Hematopoietic multipotent progenitor cell treated with erythropoietin and hydrocortisone succinate and interleukin-3 and kit ligand, for 8 days (in vitro differentiated cells): Measurements from ENCODE around the gene PCED1B.
"Not testable (repeated sequence)": the region's sequence is repeated elsewhere in the genome, so short reads cannot be mapped to it uniquely, and the experiment has no call there.

ENCODE experiments used
- DNase-seq: peaks from one replicate; pipeline ENCODE4 v3.0.0-alpha.2; 2015

The PCED1B gene

GRCh38 chr12:47091009-47091408 is 11.6 kb downstream of the PCED1B start:
- DNase-seq: no peak

GRCh38 chr12:47094804-47095203 is 15.4 kb downstream of the PCED1B start:
- DNase-seq: no peak

- DNase-seq: no peak
Measured at GRCh38 chr12:47095446-47096236, 16.2 kb downstream of the PCED1B start.

GRCh38 chr12:47097276-47097896 is 18.0 kb downstream of the PCED1B start:
- DNase-seq: no peak

GRCh38 chr12:47098099-47098498 is 18.7 kb downstream of the PCED1B start:
- no peak for DNase-seq

DNA sequence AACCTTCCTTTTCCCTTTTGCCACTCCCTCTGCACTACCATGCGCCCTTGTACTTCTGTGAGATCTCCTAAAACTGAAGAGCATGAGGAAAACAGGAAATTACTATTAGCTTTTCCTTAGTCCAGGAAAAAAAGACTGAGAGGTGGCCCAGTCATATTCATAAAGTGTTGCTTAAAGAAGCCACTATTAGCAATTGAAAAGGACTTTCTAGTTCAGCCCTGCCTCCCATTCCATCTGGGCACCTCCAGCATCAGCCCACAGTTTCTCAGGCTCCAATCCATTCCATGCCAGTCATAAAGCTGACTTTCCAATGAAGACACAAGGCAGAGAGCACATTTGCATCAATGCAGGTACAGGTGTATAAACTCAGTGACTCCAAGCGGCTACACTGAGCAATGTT is 20.2 kb downstream of the PCED1B start:
- DNase-seq: no peak

GRCh38 chr12:47100160-47100559 is 20.7 kb downstream of the PCED1B start:
- no peak for DNase-seq

DNA sequence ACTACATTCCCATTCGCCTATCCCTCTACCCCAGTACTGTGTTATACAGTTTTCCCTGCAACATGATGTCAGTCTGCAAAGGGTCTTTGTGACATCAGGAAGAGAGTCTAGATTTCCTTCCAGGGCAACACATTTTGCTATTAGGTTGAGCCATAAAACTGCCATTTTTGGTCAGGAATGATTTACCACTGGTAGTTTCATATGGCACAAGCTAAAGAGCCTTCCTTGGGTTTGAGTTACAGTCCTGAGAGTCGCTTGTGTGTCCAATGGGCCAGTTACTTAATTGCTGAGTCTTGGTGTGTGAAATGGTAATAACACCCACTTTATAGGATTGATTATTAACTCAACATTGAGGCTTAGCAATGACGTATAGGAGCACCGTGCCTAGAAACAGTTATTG is 23.0 kb downstream of the PCED1B start:
- no peak for DNase-seq

- DNase-seq: no peak
Measured at GRCh38 chr12:47102845-47103651, 23.6 kb downstream of the PCED1B start.

- DNase-seq: no peak
Measured at GRCh38 chr12:47105914-47106674, 26.7 kb downstream of the PCED1B start.

GRCh38 chr12:47107446-47107845 is 28.0 kb downstream of the PCED1B start:
- no peak for DNase-seq

- DNase-seq: no peak
Measured at GRCh38 chr12:47107926-47108325, 28.5 kb downstream of the PCED1B start.

GRCh38 chr12:47110011-47110541 is 30.7 kb downstream of the PCED1B start:
- no peak for DNase-seq

GRCh38 chr12:47110718-47111391 is 31.4 kb downstream of the PCED1B start:
- no peak for DNase-seq

GRCh38 chr12:47111392-47111778 is 32.0 kb downstream of the PCED1B start:
- no peak for DNase-seq

- DNase-seq: no peak
Measured at GRCh38 chr12:47111854-47112253, 32.4 kb downstream of the PCED1B start.

- DNase-seq: no peak
Measured at GRCh38 chr12:47112679-47113078, 33.3 kb downstream of the PCED1B start.

- DNase-seq: no peak
Measured at GRCh38 chr12:47114481-47114892, 35.1 kb downstream of the PCED1B start.

DNA sequence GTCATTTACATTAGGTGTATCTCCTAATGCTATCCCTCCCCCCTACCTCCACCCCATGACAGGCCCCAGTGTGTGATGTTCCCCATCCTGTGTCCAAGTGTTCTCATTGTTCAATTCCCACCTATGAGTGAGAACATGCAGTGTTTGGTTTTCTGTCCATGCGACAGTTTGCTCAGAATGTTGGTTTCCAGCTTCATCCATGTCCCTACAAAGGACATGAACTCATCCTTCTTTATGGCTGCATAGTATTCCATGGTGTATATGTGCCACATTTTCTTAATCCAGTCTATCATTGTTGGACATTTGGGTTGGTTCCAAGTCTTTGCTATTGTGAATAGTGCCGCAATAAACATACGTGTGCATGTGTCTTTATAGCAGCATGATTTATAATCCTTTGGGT is 37.9 kb downstream of the PCED1B start:
- not testable (repeated sequence) for DNase-seq

DNA sequence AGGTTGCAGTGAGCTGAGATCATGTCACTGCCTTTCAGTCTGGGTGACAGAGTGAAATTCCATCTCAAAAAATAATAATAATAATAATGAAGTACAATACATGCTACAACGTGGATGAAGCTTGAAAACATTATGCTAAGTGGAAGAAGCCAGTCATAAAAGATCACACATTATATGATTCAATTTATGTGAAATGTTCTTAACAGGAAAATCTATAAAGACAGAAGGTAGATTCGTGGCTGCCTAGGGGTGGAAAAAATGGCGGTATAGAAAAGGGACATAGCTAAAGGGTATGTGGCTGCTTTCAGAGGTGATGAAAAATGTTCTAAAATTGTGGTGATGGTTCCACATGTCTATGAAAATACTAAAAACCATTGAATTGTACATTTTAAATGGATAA is 41.3 kb downstream of the PCED1B start:
- DNase-seq: no peak

GRCh38 chr12:47121146-47121545 is 41.7 kb downstream of the PCED1B start:
- DNase-seq: no peak

GRCh38 chr12:47122602-47123001 is 43.2 kb downstream of the PCED1B start:
- DNase-seq: no peak
